ENCODE results near the gene KIAA1217. TPM values are rescaled to one million over a fixed set of nuclear protein-coding genes. Genes with fewer than 3 reads are reported as not detected.

The KIAA1217 gene
- total and polyA plus RNA-seq, 2 of the 8 experiments (the other 6 are each of a cell fraction or from before 2014, with no cell fraction given), result 4.5 to 15.6 TPM

- H2BK15ac ChIP-seq (ENCODE audit: low read length), result no peak overlapping the region
- H3K79me1 ChIP-seq (ENCODE audit: low read depth, low read length), result no peaks in the 10 kb centered on the region
- no peak overlapping the region for H3K18ac ChIP-seq (ENCODE audit: extremely low read depth, low read length)
- no peak overlapping the region for H3K4ac ChIP-seq (replicated peaks; ENCODE audit: insufficient read length, low read depth, low read length)
- H4K91ac ChIP-seq (replicated peaks; ENCODE audit: insufficient read length, low read length), result no peak overlapping the region
- no peaks in the 10 kb centered on the region for H4K20me1 ChIP-seq (replicated peaks in 1 of 2; ENCODE audit: control insufficient read depth in 1 of 2, insufficient read depth in 2 of 2, low read length in 2 of 2)
- H3K56ac ChIP-seq (replicated peaks; ENCODE audit: insufficient read length, low read depth, low read length), result no peak overlapping the region
- peaks cover 0 to 6% of the 10 kb centered on the region in 2 experiments; a peak in 1 of 4 replicates for H3K9me3 ChIP-seq (ENCODE audit: insufficient read depth in 2 of 2, low read depth in 1 of 2, low read length in 1 of 2)
- no peaks in the 10 kb centered on the region for H3K23me2 ChIP-seq (ENCODE audit: low read depth, low read length)
- H2AFZ ChIP-seq (ENCODE audit: low read length), result no peak overlapping the region
- CTCF ChIA-PET (ENCODE audit: partially characterized antibody), result interaction anchor here (1.3 kb wide), 1 partner anchor 34 kb away, joined by 3 read pairs; no protein-coding TSS in a partner anchor
- FAIRE-seq (no peak), DNase-seq (ENCODE audit: low read depth in 1 of 2, low spot score in 2 of 2) (no peak)
- no peak overlapping the region for H2AK5ac ChIP-seq (ENCODE audit: low read depth, low read length)
- no peak overlapping the region for H3K14ac ChIP-seq (ENCODE audit: insufficient read length)
- H3K4me1 ChIP-seq (replicated peaks in 1 of 4; ENCODE audit: control insufficient read depth in 3 of 4, insufficient read depth in 4 of 4, low read length in 3 of 4), result no peaks in the 10 kb centered on the region
- no peak overlapping the region for H3K4me2 ChIP-seq (ENCODE audit: insufficient read depth in 1 of 2, low read depth in 2 of 2, low read length in 2 of 2)
- no peak overlapping the region for H2BK20ac ChIP-seq (ENCODE audit: low read length)
- no peaks in the 10 kb centered on the region for H3K27me3 ChIP-seq (replicated peaks in 1 of 4; ENCODE audit: control insufficient read depth in 3 of 4, extremely low read depth in 1 of 4, insufficient read depth in 3 of 4, low read length in 3 of 4)
- TF ChIP-seq HDAC6 (IDR thresholded peaks at IDR 0.05; ENCODE audit: low read depth, low read length) (no peak), TEAD4 (IDR thresholded peaks at IDR 0.05; ENCODE audit: low read depth, low read length) (no peak), POLR2A (IDR thresholded peaks at IDR 0.05; ENCODE audit: control extremely low read depth in 1 of 2, low read depth in 2 of 2, low read length in 2 of 2) (no peak), SIX5 (IDR thresholded peaks at IDR 0.05; ENCODE audit: low read depth, low read length) (no peak), BRCA1 (IDR thresholded peaks at IDR 0.05; ENCODE audit: low read depth, low read length) (no peak)
- no peak overlapping the region for H3K4me3 ChIP-seq (ENCODE audit: extremely low read depth in 1 of 4, insufficient read depth in 2 of 4, low read depth in 3 of 4, low read length in 4 of 4)
- no peak overlapping the region for H2BK12ac ChIP-seq (ENCODE audit: low read depth, low read length)
- H3K36me3 ChIP-seq (ENCODE audit: control insufficient read depth in 2 of 4, insufficient read depth in 4 of 4, low read length in 3 of 4), result no peaks in the 10 kb centered on the region
- H4K8ac ChIP-seq (ENCODE audit: extremely low read depth, insufficient read depth, low read length), result no peak overlapping the region
- H3K79me2 ChIP-seq (ENCODE audit: control insufficient read depth in 1 of 2, insufficient read depth in 2 of 2, low read length in 2 of 2), result no peaks in the 10 kb centered on the region
- H2BK5ac ChIP-seq (ENCODE audit: low read depth, low read length), result no peak overlapping the region
- 88% methylated on average over 5 of the region's 5 CpGs; no CpG with 5 or more reads in 1 of the 2 experiments for WGBS, 2 experiments (ENCODE audit: extremely low coverage in 1 of 2, insufficient coverage in 1 of 2, insufficient read length in 1 of 2, insufficient replicate concordance in 2 of 2, low coverage in 1 of 2, low lambda C conversion rate in 2 of 2, missing lambda C conversion rate in 1 of 2)
- no peak overlapping the region for H2BK120ac ChIP-seq (replicated peaks; ENCODE audit: low read depth, low read length)
- H3K27ac ChIP-seq (ENCODE audit: low read depth, low read length), result no peak overlapping the region
- POLR2A ChIA-PET (ENCODE audit: partially characterized antibody), result no interaction called here
- H3K9ac ChIP-seq (replicated peaks in 1 of 4; ENCODE audit: extremely low read depth in 1 of 4, low read depth in 3 of 4, low read length in 3 of 4), result no peak overlapping the region
- H3K23ac ChIP-seq (ENCODE audit: insufficient read length), result no peak overlapping the region
- no peak overlapping the region for H4K5ac ChIP-seq (ENCODE audit: insufficient read length, low read depth, low read length)
These were observed 40.4 kb upstream of the KIAA1217 start for GRCh38 chr10:24168258-24169170.

Measured in H1 (cell line).